ENCODE measurements around the gene ADGRG2. TPM values are rescaled to one million over a fixed set of nuclear protein-coding genes. Genes with fewer than 3 reads are reported as not detected.

Gene ADGRG2
- total RNA-seq, 1 experiment from 2014 or later: not detected

- ChIA-PET POLR2A (no interaction called here), CTCF (no interaction called here), RAD21 (ENCODE audit: low non-redundant PET in 1 of 2, low total read pairs in 2 of 2, uncharacterized antibody in 2 of 2, unreplicated experiment in 2 of 2) (no interaction called here)
- Histone ChIP-seq H3K4me3 (replicated peaks in 1 of 2; ENCODE audit: low read depth in 1 of 2, low read length in 2 of 2) (no peak overlapping the region), H3K79me2 (ENCODE audit: insufficient read depth, low read length) (no peaks in the 10 kb centered on the region), H3K9ac (ENCODE audit: low read length) (no peak overlapping the region), H2AFZ (ENCODE audit: low read depth, low read length, poor library complexity, severe bottlenecking) (no peak overlapping the region), H3K9me2 (ENCODE audit: insufficient read depth) (no peaks in the 10 kb centered on the region), H3K4me2 (ENCODE audit: low read length) (no peak overlapping the region), H4K20me1 (ENCODE audit: insufficient read depth) (no peaks in the 10 kb centered on the region), H3K9me3 (ENCODE audit: control insufficient read depth in 1 of 2, insufficient read depth in 1 of 2, low read depth in 1 of 2, low read length in 2 of 2) (no peaks in the 10 kb centered on the region), H3K27ac (ENCODE audit: low read depth, low read length) (no peak overlapping the region), H3K4me1 (ENCODE audit: control insufficient read depth in 1 of 2, insufficient read depth in 2 of 2, low read length in 2 of 2) (no peaks in the 10 kb centered on the region), H3K27me3 (ENCODE audit: insufficient read depth, low read length) (no peaks in the 10 kb centered on the region), H3K36me3 (ENCODE audit: control insufficient read depth in 1 of 2, insufficient read depth in 2 of 2, low read length in 2 of 2) (no peaks in the 10 kb centered on the region)
- no peak for TF ChIP-seq EGR1 (IDR thresholded peaks at IDR 0.05; ENCODE audit: low read depth)
- TF ChIP-seq ZFX (IDR thresholded peaks at IDR 0.05): no peak
- TF ChIP-seq YY1 (IDR thresholded peaks at IDR 0.05; ENCODE audit: extremely low read depth, insufficient replicate concordance, low read depth, low read length): no peak
- no peak for TF ChIP-seq RAD21 (IDR thresholded peaks at IDR 0.05; ENCODE audit: low read depth)
- TF ChIP-seq ELF1 (IDR thresholded peaks at IDR 0.05; ENCODE audit: borderline replicate concordance, low read depth): no peak
- no peak for TF ChIP-seq ZBTB33 (IDR thresholded peaks at IDR 0.05; ENCODE audit: extremely low read depth, insufficient replicate concordance, low read length)
- no peak for TF ChIP-seq SRF (IDR thresholded peaks at IDR 0.05; ENCODE audit: low read depth)
- no peak for TF ChIP-seq CEBPB (IDR thresholded peaks at IDR 0.05; ENCODE audit: low read depth)
- BruUV-seq (replicated peaks): no TSS peak
- DNase-seq (ENCODE audit: low read depth, low spot score) (no peak), ATAC-seq (no peak)
- intact Hi-C loops (cut with micrococcal nuclease): no loop called here
Measured at GRCh38 chrX:19024366-19024765, 97.9 kb downstream of the ADGRG2 start.

GRCh38 chrX:19019996-19020395 is 102.3 kb downstream of the ADGRG2 start:
- no peak overlapping the region for H2AFZ ChIP-seq (ENCODE audit: low read depth, low read length, poor library complexity, severe bottlenecking)
- RAD21 ChIA-PET (ENCODE audit: low non-redundant PET in 1 of 2, low total read pairs in 2 of 2, uncharacterized antibody in 2 of 2, unreplicated experiment in 2 of 2): no interaction called here
- H4K20me1 ChIP-seq (ENCODE audit: insufficient read depth): no peaks in the 10 kb centered on the region
- intact Hi-C loops (cut with micrococcal nuclease): no loop called here
- CTCF ChIA-PET: no interaction called here
- ATAC-seq (no peak), DNase-seq (ENCODE audit: low read depth, low spot score) (no peak)
- no peak overlapping the region for H3K9ac ChIP-seq (ENCODE audit: low read length)
- no peak overlapping the region for H3K4me2 ChIP-seq (ENCODE audit: low read length)
- no peaks in the 10 kb centered on the region for H3K9me2 ChIP-seq (ENCODE audit: insufficient read depth)
- no peak overlapping the region for H3K4me3 ChIP-seq (replicated peaks in 1 of 2; ENCODE audit: low read depth in 1 of 2, low read length in 2 of 2)
- no peaks in the 10 kb centered on the region for H3K4me1 ChIP-seq (ENCODE audit: control insufficient read depth in 1 of 2, insufficient read depth in 2 of 2, low read length in 2 of 2)
- H3K36me3 ChIP-seq (ENCODE audit: control insufficient read depth in 1 of 2, insufficient read depth in 2 of 2, low read length in 2 of 2): no peaks in the 10 kb centered on the region
- POLR2A ChIA-PET: no interaction called here
- H3K79me2 ChIP-seq (ENCODE audit: insufficient read depth, low read length): no peaks in the 10 kb centered on the region
- no TSS peak for BruUV-seq (replicated peaks)
- H3K27ac ChIP-seq (ENCODE audit: low read depth, low read length): no peak overlapping the region
- H3K9me3 ChIP-seq (ENCODE audit: control insufficient read depth in 1 of 2, insufficient read depth in 1 of 2, low read depth in 1 of 2, low read length in 2 of 2): no peaks in the 10 kb centered on the region
- H3K27me3 ChIP-seq (ENCODE audit: insufficient read depth, low read length): no peaks in the 10 kb centered on the region
- TF ChIP-seq RAD21 (IDR thresholded peaks at IDR 0.05; ENCODE audit: low read depth) (no peak), CBX3 (IDR thresholded peaks at IDR 0.05; ENCODE audit: low read depth) (no peak), POLR2A (IDR thresholded peaks at IDR 0.05; ENCODE audit: borderline replicate concordance, extremely low read depth, insufficient read depth, insufficient read length) (no peak), TCF7L2 (IDR thresholded peaks at IDR 0.05; ENCODE audit: borderline replicate concordance, extremely low read depth, insufficient read depth, insufficient read length) (no peak), EGR1 (IDR thresholded peaks at IDR 0.05; ENCODE audit: low read depth) (no peak), MAX (IDR thresholded peaks at IDR 0.05) (no peak), CTCF (IDR thresholded peaks at IDR 0.05 in 2 of 3, conservative IDR thresholded peaks at IDR 0.05 in 1 of 3; ENCODE audit: borderline replicate concordance in 1 of 3, insufficient read depth in 1 of 3, low read depth in 2 of 3, low read length in 2 of 3) (no peak), YY1 (IDR thresholded peaks at IDR 0.05; ENCODE audit: extremely low read depth, insufficient replicate concordance, low read depth, low read length) (no peak), SP1 (IDR thresholded peaks at IDR 0.05; ENCODE audit: low read depth) (no peak), POLR2AphosphoS5 (IDR thresholded peaks at IDR 0.05; ENCODE audit: low read depth, low read length) (no peak), SIN3A (IDR thresholded peaks at IDR 0.05; ENCODE audit: low read depth) (no peak)

All from HCT116 (cell line).